ENCODE data around the gene PARP8. TPM values are rescaled to one million over a fixed set of nuclear protein-coding genes. Genes with fewer than 3 reads are reported as not detected.

PARP8 gene
- total and polyA plus RNA-seq, 9 of the 15 experiments (the other 6 are each of a cell fraction or from before 2014, with no cell fraction given): 0.03 to 0.31 TPM; not detected in 7

- no peak overlapping the region for H2AFZ ChIP-seq (ENCODE audit: low read depth, low read length)
- TF ChIP-seq TRIM25 (IDR thresholded peaks at IDR 0.05; ENCODE audit: borderline replicate concordance): no peak
- TF ChIP-seq ZFP1 (CRISPR knock-in tag; IDR thresholded peaks at IDR 0.05): no peak
- TF ChIP-seq NR1H2 (CRISPR knock-in tag; IDR thresholded peaks at IDR 0.05): no peak
- no peak for TF ChIP-seq MEF2A (IDR thresholded peaks at IDR 0.05; ENCODE audit: control insufficient read depth, low read depth, low read length)
- TF ChIP-seq CBFA2T3 (IDR thresholded peaks at IDR 0.05): no peak
- TF ChIP-seq TAF15 (IDR thresholded peaks at IDR 0.05; ENCODE audit: low read depth, low read length): no peak
- TF ChIP-seq CREM (IDR thresholded peaks at IDR 0.05; ENCODE audit: low read depth): no peak
- no peak for TF ChIP-seq ZNF785 (CRISPR knock-in tag; IDR thresholded peaks at IDR 0.05)
- no peak for TF ChIP-seq FOS (IDR thresholded peaks at IDR 0.05; ENCODE audit: extremely low read depth, insufficient read length)
- no peaks in the 10 kb centered on the region for H3K9me1 ChIP-seq (ENCODE audit: control insufficient read depth, insufficient read depth, low read length)
- no peaks in the 10 kb centered on the region for H4K20me1 ChIP-seq (replicated peaks; ENCODE audit: control insufficient read depth, insufficient read depth, low read length)
- H3K4me1 ChIP-seq (replicated peaks in 1 of 2; ENCODE audit: control insufficient read depth in 2 of 2, insufficient read depth in 2 of 2, low read length in 2 of 2): no peaks in the 10 kb centered on the region
- BruUV-seq (replicated peaks): no TSS peak
- H3K79me2 ChIP-seq (ENCODE audit: control insufficient read depth, insufficient read depth, low read length): no peaks in the 10 kb centered on the region
- ChIA-PET CTCF (ENCODE audit: low intra/inter-chr PET ratio) (no interaction called here), POLR2A (no interaction called here)
- no peak for ATAC-seq
- H3K4me2 ChIP-seq (ENCODE audit: insufficient read depth, low read length): no peak overlapping the region
- intact Hi-C loops (cut with micrococcal nuclease): no loop called here
- WGBS (ENCODE audit: insufficient coverage, low coverage, missing lambda C conversion rate): 0% methylated on average over 2 of the region's 2 CpGs
- no peak overlapping the region for H3K4me3 ChIP-seq
- in situ Hi-C loops (cut with MboI): no loop called here
- H3K27ac ChIP-seq (ENCODE audit: extremely low read depth, low read depth, low read length): no peak overlapping the region
- H3K36me3 ChIP-seq (ENCODE audit: control insufficient read depth, insufficient read depth, low read length): no peaks in the 10 kb centered on the region
- no peak overlapping the region for H3K9ac ChIP-seq (ENCODE audit: insufficient read depth in 1 of 2, low read depth in 2 of 2, low read length in 2 of 2)
- FAIRE-seq: no peak
- H3K9me3 ChIP-seq (replicated peaks; ENCODE audit: control insufficient read depth, insufficient read depth, low read depth, low read length): no peaks in the 10 kb centered on the region
- no peaks in the 10 kb centered on the region for H3K27me3 ChIP-seq (ENCODE audit: control insufficient read depth in 2 of 2, insufficient read depth in 2 of 2, low read length in 2 of 2)
- DNase-seq (ENCODE audit: extremely low read depth in 1 of 4, low spot score in 3 of 4): no peak
These were observed 157.7 kb downstream of the PARP8 start for GRCh38 chr5:50824109-50824508.
